Activated T-cell treated with anti-CD3 and anti-CD28 coated beads, Interleukin-2, amount 50 U/mL, for 4 hours (primary cell): ENCODE data around the gene CD22. TPM values are rescaled to one million over a fixed set of nuclear protein-coding genes. Genes with fewer than 3 reads are reported as not detected.
A peak's percentile ranks its signal among the peaks of the same experiment; 100 is the strongest.

Experiments used
- ATAC-seq, 2 donors: fragments of 200-7000 bp; cut with Tn5 transposase; one replicate each; pipeline ENCODE4 v1.10.0; 2021
- DNase-seq: peaks from one replicate; pipeline ENCODE4 v3.0.0-alpha.2; 2020
- H3K27me3 Mint-ChIP-seq: one replicate; pipeline ENCODE4 v1.8.0; 2021; ENCODE audit warnings: low read depth, mixed read lengths
- H3K36me3 Mint-ChIP-seq: one replicate; pipeline ENCODE4 v1.8.0; 2022; ENCODE audit warnings: mixed read lengths; ENCODE audit not compliant: insufficient read depth
- H3K4me1 Mint-ChIP-seq: one replicate; pipeline ENCODE4 v1.8.0; 2021; ENCODE audit warnings: low read depth, mixed read lengths
- H3K4me3 Mint-ChIP-seq: one replicate; pipeline ENCODE4 v1.8.0; 2021; ENCODE audit warnings: mild to moderate bottlenecking, moderate library complexity, mixed read lengths
- H3K9me3 Mint-ChIP-seq: one replicate; pipeline ENCODE4 v1.8.0; 2021; ENCODE audit warnings: mixed read lengths
- total RNA-seq, 3 donors: library from RNA; stranded (reverse); gene quantifications; one replicate each; pipeline ENCODE4 v1.2.1, GENCODE V29; 2021

Gene CD22
- total RNA-seq, 3 donors from 2014 or later: 1.3 to 5.2 (median 1.4) TPM

GRCh38 chr19:35314858-35315470 is 14.0 kb upstream of the CD22 start:
- H3K4me1 Mint-ChIP-seq: peaks cover 9% of the 10 kb centered on the region
- DNase-seq (no peak), ATAC-seq (no peak)
- H3K36me3 Mint-ChIP-seq: no peaks in the 10 kb centered on the region
- no peak overlapping the region for H3K4me3 Mint-ChIP-seq
- peaks cover 3% of the 10 kb centered on the region for H3K27me3 Mint-ChIP-seq
- H3K9me3 Mint-ChIP-seq: no peaks in the 10 kb centered on the region

- ATAC-seq (no peak), DNase-seq (no peak)
- no peaks in the 10 kb centered on the region for H3K9me3 Mint-ChIP-seq
- H3K36me3 Mint-ChIP-seq: no peaks in the 10 kb centered on the region
- H3K4me1 Mint-ChIP-seq: peaks cover 9% of the 10 kb centered on the region
- H3K27me3 Mint-ChIP-seq: peaks cover 5% of the 10 kb centered on the region
- H3K4me3 Mint-ChIP-seq: no peak overlapping the region
These were observed 13.1 kb upstream of the CD22 start for GRCh38 chr19:35315883-35316282.

GRCh38 chr19:35316560-35316959 is 12.4 kb upstream of the CD22 start:
- H3K4me1 Mint-ChIP-seq: peaks cover 9% of the 10 kb centered on the region
- DNase-seq (no peak), ATAC-seq (no peak)
- no peaks in the 10 kb centered on the region for H3K36me3 Mint-ChIP-seq
- peaks cover 5% of the 10 kb centered on the region for H3K27me3 Mint-ChIP-seq
- no peaks in the 10 kb centered on the region for H3K9me3 Mint-ChIP-seq
- no peak overlapping the region for H3K4me3 Mint-ChIP-seq

DNA sequence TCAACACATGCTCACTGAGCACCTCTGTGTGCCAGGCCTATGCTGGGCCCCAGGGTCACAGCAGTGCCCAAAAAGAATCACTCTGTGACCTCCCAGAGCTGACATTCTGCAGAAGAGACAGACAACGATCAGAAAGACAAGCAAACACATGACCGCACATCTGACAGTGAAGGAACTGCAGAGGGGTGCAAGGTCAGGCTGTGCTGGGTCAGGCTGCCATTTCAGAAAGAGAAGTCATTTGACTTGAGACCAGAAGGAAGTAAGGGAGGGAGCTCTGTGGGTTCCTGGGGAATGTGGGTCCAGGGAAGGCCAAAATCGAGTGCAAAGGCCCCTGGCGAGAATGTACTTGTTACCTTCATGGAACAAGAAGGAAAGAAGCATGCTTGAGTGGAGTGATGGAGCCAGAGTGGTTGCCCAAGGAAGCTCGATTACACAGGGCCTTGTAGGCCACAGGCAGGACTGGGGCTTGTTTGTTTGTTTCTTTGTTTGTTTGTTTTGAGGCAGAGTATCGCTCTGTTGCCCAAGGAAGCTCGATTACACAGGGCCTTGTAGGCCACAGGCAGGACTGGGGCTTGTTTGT is 11.4 kb upstream of the CD22 start:
- Mint-ChIP-seq H3K27me3 (peaks cover 7% of the 10 kb centered on the region), H3K4me1 (peaks cover 9% of the 10 kb centered on the region), H3K4me3 (no peak overlapping the region), H3K36me3 (no peaks in the 10 kb centered on the region), H3K9me3 (peaks cover 5% of the 10 kb centered on the region)
- ATAC-seq: no peak
- no peak for DNase-seq

- ATAC-seq (peak; percentile 32 to 37), DNase-seq (no peak)
- peaks cover 5% of the 10 kb centered on the region for H3K9me3 Mint-ChIP-seq
- no peak overlapping the region for H3K4me3 Mint-ChIP-seq
- no peaks in the 10 kb centered on the region for H3K36me3 Mint-ChIP-seq
- H3K27me3 Mint-ChIP-seq: peaks cover 7% of the 10 kb centered on the region
- peaks cover 9% of the 10 kb centered on the region for H3K4me1 Mint-ChIP-seq
These were observed 10.1 kb upstream of the CD22 start for GRCh38 chr19:35318679-35319448.

DNA sequence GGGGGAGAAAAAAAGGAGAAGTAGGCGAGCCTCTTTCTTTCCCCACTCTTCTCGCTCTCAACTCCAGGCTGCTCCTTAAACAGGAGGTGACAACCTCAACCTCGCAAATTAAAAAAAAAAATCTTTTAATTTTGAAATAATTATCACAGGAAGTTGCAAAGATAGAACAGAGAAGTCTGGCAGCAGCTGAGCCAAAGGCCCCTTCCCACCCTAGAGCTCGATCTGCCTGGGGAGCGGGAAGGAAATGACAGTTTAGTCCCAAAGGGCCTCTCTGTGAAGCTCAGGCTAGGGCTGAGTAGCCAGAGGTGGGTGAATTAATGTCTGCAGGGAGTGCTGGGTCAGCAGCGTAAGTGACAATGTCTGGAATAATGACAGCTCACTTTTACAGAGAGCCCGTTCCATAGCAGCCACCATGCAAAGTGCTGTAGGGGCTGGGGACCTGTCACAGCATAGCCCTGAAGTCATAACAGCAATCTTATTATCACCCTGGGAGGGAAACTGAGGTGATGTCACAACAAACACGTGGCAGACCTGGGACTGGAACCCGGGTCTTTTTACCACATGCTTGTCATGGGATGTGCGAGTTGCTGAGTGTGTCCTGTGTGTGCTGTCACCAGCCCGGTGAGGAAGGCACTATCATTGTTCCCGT is 8.8 kb upstream of the CD22 start:
- peaks cover 9% of the 10 kb centered on the region for H3K4me1 Mint-ChIP-seq
- no peak overlapping the region for H3K4me3 Mint-ChIP-seq
- DNase-seq (no peak), ATAC-seq (no peak)
- no peaks in the 10 kb centered on the region for H3K36me3 Mint-ChIP-seq
- H3K27me3 Mint-ChIP-seq: peaks cover 7% of the 10 kb centered on the region
- H3K9me3 Mint-ChIP-seq: peaks cover 5% of the 10 kb centered on the region

- Mint-ChIP-seq H3K4me1 (peaks cover 9% of the 10 kb centered on the region), H3K9me3 (peaks cover 5% of the 10 kb centered on the region), H3K4me3 (no peak overlapping the region), H3K27me3 (peaks cover 7% of the 10 kb centered on the region), H3K36me3 (no peaks in the 10 kb centered on the region)
- ATAC-seq (no peak), DNase-seq (no peak)
These were observed 7.7 kb upstream of the CD22 start for GRCh38 chr19:35321291-35321690.

- Mint-ChIP-seq H3K4me3 (no peak overlapping the region), H3K36me3 (no peaks in the 10 kb centered on the region), H3K27me3 (peaks cover 7% of the 10 kb centered on the region), H3K9me3 (peaks cover 5% of the 10 kb centered on the region), H3K4me1 (peaks cover 9% of the 10 kb centered on the region)
- ATAC-seq (no peak), DNase-seq (no peak)
These were observed 7.0 kb upstream of the CD22 start for GRCh38 chr19:35322014-35322413.

DNA sequence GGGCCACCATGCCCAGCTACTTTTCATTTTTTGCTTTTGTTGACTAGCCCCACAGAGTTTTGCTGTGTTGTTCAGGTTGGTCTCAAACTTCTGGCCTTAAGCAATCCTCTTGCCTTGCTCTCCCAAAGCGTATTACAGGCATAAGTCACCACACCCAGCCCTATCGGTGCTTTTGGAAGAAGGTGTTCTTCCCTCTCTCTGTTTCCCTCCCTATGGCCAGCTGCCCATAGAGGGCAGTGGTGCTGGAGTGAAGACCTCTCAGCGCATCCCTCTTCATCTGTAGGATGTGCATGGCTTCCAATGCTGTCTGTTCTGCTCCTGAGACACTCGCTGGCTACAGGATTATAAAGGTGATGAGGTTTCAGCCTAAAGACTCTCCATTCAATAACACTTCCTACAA is 1.3 kb upstream of the CD22 start:
- Mint-ChIP-seq H3K4me3 (no peak overlapping the region), H3K9me3 (no peaks in the 10 kb centered on the region), H3K4me1 (peaks cover 8% of the 10 kb centered on the region), H3K27me3 (peaks cover 8% of the 10 kb centered on the region), H3K36me3 (no peaks in the 10 kb centered on the region)
- ATAC-seq (no peak), DNase-seq (no peak)

- Mint-ChIP-seq H3K36me3 (no peaks in the 10 kb centered on the region), H3K9me3 (no peaks in the 10 kb centered on the region), H3K4me3 (peak overlapping the region; percentile 63), H3K4me1 (peaks cover 18% of the 10 kb centered on the region), H3K27me3 (peaks cover 11% of the 10 kb centered on the region)
- DNase-seq: no peak
- no peak for ATAC-seq
These were observed 336 bp downstream of the CD22 start for GRCh38 chr19:35329323-35329722.

DNA sequence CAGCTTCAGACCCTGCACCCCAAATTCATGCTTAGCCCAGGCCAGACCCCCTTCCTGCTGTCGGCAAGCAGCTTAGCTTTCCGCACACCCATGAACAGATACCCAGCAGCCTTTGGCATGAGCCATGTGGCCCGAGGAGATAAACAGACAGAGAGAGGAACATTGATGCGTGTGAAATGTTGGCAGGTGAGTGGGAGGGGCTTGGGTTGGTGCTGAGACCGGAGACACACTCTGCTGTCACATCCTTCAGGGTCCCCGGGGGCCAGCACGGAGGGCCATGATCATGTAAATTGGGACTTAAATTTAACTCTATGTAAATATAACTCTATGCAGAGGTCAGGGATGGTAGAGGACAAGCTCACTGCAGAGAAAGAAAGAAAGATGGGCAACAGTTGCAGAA is 1.5 kb downstream of the CD22 start:
- Mint-ChIP-seq H3K4me3 (peak overlapping the region; percentile 69), H3K36me3 (no peaks in the 10 kb centered on the region), H3K9me3 (no peaks in the 10 kb centered on the region), H3K27me3 (peaks cover 11% of the 10 kb centered on the region), H3K4me1 (peaks cover 20% of the 10 kb centered on the region)
- DNase-seq: no peak
- ATAC-seq: no peak

DNA sequence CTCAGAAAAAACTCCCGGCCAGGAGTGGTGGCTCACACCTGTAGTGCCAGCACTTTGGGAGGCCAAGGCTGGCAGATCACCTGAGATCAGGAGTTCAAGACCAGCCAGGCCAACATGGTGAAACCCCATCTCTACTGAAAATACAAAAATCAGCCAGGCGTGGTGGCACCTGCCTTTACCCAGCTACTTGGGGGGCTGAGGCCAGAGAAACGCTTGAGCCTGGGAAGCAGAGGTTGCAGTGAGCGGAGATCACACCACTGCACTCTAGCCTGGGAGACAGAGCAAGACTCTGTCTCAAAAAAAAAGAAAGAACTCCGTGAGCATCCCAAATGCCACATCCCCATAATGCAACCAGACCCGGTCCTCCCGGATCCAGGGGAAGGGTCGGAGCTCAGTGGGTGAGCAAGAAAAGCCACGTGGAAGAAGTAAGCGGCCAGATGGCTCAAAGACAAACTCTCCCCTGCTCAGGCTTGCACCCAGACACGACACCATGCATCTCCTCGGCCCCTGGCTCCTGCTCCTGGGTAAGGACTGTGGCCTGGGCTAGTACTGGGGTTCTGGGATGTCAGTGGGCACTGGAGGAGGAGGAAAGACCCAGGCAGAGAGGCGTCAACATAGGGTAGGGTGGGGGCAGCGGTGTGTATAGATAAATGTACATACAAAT is 2.7 kb downstream of the CD22 start:
- no peak for DNase-seq
- Mint-ChIP-seq H3K36me3 (no peaks in the 10 kb centered on the region), H3K4me3 (no peak overlapping the region), H3K4me1 (peaks cover 22% of the 10 kb centered on the region), H3K27me3 (peaks cover 11% of the 10 kb centered on the region), H3K9me3 (no peaks in the 10 kb centered on the region)
- no peak for ATAC-seq

GRCh38 chr19:35332817-35333216 is 3.8 kb downstream of the CD22 start:
- ATAC-seq (peak; percentile 71 to 80), DNase-seq (peak; percentile 19)
- peaks cover 22% of the 10 kb centered on the region for H3K4me1 Mint-ChIP-seq
- H3K4me3 Mint-ChIP-seq: peak overlapping the region; percentile 38
- no peaks in the 10 kb centered on the region for H3K36me3 Mint-ChIP-seq
- no peaks in the 10 kb centered on the region for H3K9me3 Mint-ChIP-seq
- peaks cover 11% of the 10 kb centered on the region for H3K27me3 Mint-ChIP-seq

DNA sequence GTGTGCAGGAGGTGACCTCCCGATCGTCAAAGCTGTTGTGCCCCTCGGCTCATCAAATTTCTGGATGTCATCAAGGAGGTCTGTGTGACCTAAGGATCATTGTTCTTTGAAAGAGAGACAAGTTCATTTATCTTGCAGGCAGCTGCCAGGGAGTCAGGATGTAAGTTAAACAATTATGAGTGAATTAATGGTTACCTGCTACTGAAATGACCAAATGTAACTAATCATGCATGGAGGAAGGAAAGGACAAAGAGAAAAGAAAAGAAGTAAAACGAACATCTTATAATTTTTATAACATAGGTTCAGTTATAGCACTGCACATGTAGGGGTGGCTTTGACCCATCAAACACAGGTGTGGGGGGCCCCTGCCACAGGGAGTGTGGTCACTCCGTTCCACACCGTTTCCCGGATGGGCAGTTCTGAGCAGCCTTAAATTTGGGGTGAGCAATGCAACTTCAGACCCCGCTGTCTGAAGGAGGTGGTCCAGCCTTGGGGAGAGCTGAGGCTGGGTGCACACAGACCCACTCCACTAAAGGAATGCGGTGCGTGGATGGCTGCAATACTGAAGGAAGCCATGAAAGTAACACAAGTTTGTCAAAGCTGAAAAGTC is 5.3 kb downstream of the CD22 start:
- Mint-ChIP-seq H3K9me3 (no peaks in the 10 kb centered on the region), H3K36me3 (no peaks in the 10 kb centered on the region), H3K27me3 (peaks cover 11% of the 10 kb centered on the region), H3K4me1 (peaks cover 16% of the 10 kb centered on the region), H3K4me3 (no peak overlapping the region)
- DNase-seq (no peak), ATAC-seq (no peak)
